ENCODE data around the gene TAS1R3. TPM values are rescaled to one million over a fixed set of nuclear protein-coding genes. Genes with fewer than 3 reads are reported as not detected.

Gene TAS1R3
- under 1 TPM; 0.28 to 0.70 (median 0.45) TPM for polyA plus RNA-seq (ENCODE audit: insufficient read length in 4 of 4)

GRCh38 chr1:1331068-1331965 lies at the start of gene TAS1R3:
Gene TAS1R3, plus strand, starts transcription at chr1:1331280. Its CDS starts 66 bp downstream, at chr1:1331346.
- no peak for DNase-seq (ENCODE audit: low read depth in 4 of 4, low spot score in 2 of 4)

- DNase-seq (ENCODE audit: low read depth in 4 of 4, low spot score in 2 of 4): no peak
Measured at GRCh38 chr1:1281533-1282321, 49.4 kb upstream of the TAS1R3 start.

GRCh38 chr1:1282998-1283397 lies 48.1 kb upstream of the TAS1R3 start:
- DNase-seq (ENCODE audit: low read depth in 4 of 4, low spot score in 2 of 4): no peak

- no peak for DNase-seq (ENCODE audit: low read depth in 4 of 4, low spot score in 2 of 4)
Measured at GRCh38 chr1:1283821-1284220, 47.3 kb upstream of the TAS1R3 start.

- DNase-seq (ENCODE audit: low read depth in 4 of 4, low spot score in 2 of 4): no peak
Measured at GRCh38 chr1:1284221-1285101, 46.6 kb upstream of the TAS1R3 start.

GRCh38 chr1:1285102-1285571 lies 45.9 kb upstream of the TAS1R3 start:
- DNase-seq (ENCODE audit: low read depth in 4 of 4, low spot score in 2 of 4): no peak

- no peak for DNase-seq (ENCODE audit: low read depth in 4 of 4, low spot score in 2 of 4)
Measured at GRCh38 chr1:1285611-1286311, 45.3 kb upstream of the TAS1R3 start.

GRCh38 chr1:1286313-1287261 lies 44.5 kb upstream of the TAS1R3 start:
- DNase-seq (ENCODE audit: low read depth in 4 of 4, low spot score in 2 of 4): no peak

GRCh38 chr1:1287288-1288110 lies 43.6 kb upstream of the TAS1R3 start:
- no peak for DNase-seq (ENCODE audit: low read depth in 4 of 4, low spot score in 2 of 4)

GRCh38 chr1:1290238-1290731 lies 40.8 kb upstream of the TAS1R3 start:
- DNase-seq (ENCODE audit: low read depth in 4 of 4, low spot score in 2 of 4): no peak

- DNase-seq (ENCODE audit: low read depth in 4 of 4, low spot score in 2 of 4): no peak
Measured at GRCh38 chr1:1291023-1291528, 40.0 kb upstream of the TAS1R3 start.

- DNase-seq (ENCODE audit: low read depth in 4 of 4, low spot score in 2 of 4): peak in 1 of 4 donors; percentile 65
Measured at GRCh38 chr1:1291548-1292441, 39.3 kb upstream of the TAS1R3 start.

- no peak for DNase-seq (ENCODE audit: low read depth in 4 of 4, low spot score in 2 of 4)
Measured at GRCh38 chr1:1292442-1292779, 38.7 kb upstream of the TAS1R3 start.

- no peak for DNase-seq (ENCODE audit: low read depth in 4 of 4, low spot score in 2 of 4)
Measured at GRCh38 chr1:1292851-1293250, 38.2 kb upstream of the TAS1R3 start.

GRCh38 chr1:1293263-1294249 lies 37.5 kb upstream of the TAS1R3 start:
- DNase-seq (ENCODE audit: low read depth in 4 of 4, low spot score in 2 of 4): no peak

Measured in left renal cortex interstitium (tissue), 4 donors.